ENCODE measurements around the gene BCL2L12.

DNA sequence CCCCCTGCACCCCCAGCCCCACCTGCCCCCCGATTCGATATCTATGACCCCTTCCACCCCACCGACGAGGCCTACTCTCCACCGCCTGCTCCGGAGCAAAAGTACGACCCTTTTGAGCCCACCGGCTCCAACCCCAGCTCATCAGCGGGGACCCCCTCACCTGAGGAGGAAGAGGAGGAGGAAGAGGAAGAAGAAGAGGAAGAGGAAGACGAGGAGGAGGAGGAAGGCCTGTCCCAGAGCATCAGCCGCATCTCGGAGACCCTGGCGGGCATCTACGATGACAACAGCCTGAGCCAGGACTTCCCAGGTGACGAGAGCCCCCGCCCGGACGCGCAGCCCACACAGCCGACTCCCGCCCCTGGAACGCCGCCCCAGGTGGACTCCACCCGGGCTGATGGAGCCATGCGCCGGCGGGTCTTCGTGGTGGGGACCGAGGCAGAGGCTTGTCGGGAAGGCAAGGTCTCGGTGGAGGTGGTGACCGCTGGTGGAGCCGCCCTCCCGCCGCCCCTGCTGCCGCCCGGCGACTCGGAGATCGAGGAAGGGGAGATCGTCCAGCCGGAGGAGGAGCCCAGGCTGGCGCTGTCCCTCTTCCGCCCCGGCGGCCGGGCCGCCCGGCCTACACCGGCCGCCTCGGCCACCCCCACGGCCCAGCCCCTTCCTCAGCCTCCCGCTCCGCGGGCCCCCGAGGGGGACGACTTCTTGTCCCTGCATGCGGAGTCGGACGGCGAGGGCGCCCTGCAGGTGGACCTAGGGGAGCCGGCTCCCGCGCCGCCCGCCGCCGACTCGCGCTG lies 14.5 kb upstream of the BCL2L12 start:
- TF ChIP-seq HDGF (IDR thresholded peaks at IDR 0.05; ENCODE audit: borderline replicate concordance) (no peak), TARDBP (IDR thresholded peaks at IDR 0.05) (no peak), SP1 (IDR thresholded peaks at IDR 0.05) (no peak), NFRKB (IDR thresholded peaks at IDR 0.05) (no peak), FOXK2 (IDR thresholded peaks at IDR 0.05) (no peak), FOXA1 (IDR thresholded peaks at IDR 0.05) (no peak), L3MBTL2 (conservative IDR thresholded peaks at IDR 0.05) (no peak), FOXM1 (IDR thresholded peaks at IDR 0.05; ENCODE audit: borderline replicate concordance) (no peak), ELF4 (IDR thresholded peaks at IDR 0.05) (no peak), CTBP1 (IDR thresholded peaks at IDR 0.05; ENCODE audit: borderline replicate concordance) (no peak), ZNF384 (IDR thresholded peaks at IDR 0.05) (no peak), ARNT (IDR thresholded peaks at IDR 0.05) (no peak), BHLHE40 (IDR thresholded peaks at IDR 0.05; ENCODE audit: borderline replicate concordance) (no peak)
- TF ChIP-seq, protein P1, sequence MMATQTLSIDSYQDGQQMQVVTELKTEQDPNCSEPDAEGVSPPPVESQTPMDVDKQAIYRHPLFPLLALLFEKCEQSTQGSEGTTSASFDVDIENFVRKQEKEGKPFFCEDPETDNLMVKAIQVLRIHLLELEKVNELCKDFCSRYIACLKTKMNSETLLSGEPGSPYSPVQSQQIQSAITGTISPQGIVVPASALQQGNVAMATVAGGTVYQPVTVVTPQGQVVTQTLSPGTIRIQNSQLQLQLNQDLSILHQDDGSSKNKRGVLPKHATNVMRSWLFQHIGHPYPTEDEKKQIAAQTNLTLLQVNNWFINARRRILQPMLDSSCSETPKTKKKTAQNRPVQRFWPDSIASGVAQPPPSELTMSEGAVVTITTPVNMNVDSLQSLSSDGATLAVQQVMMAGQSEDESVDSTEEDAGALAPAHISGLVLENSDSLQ (IDR thresholded peaks at IDR 0.05), result no peak
